Left lung (tissue), 10 donors: ENCODE measurements around the gene MSANTD1. TPM values are rescaled to one million over a fixed set of nuclear protein-coding genes. Genes with fewer than 3 reads are reported as not detected.

ENCODE experiments used
- ATAC-seq: fragments of 200-7000 bp; cut with Tn5 transposase; one replicate; pipeline ENCODE4 v1.9.1; 2020; ENCODE audit warnings: moderate library complexity
- DNase-seq, 4 donors: peaks; one replicate each; pipeline ENCODE4 v3.0.0-alpha.2; 2013 to 2020
- H3K27ac ChIP-seq, 2 donors: fragments of 200-600 bp; sonication (generic) in 1 of 2; one replicate each; pipeline versions ENCODE4 v1.5.0 to v1.8.0; 2020 to 2021
- H3K27me3 ChIP-seq, 2 donors: fragments of 200-600 bp; sonication (generic) in 1 of 2; one replicate each; pipeline versions ENCODE4 v1.5.0 to v1.8.0; 2020 to 2021
- H3K36me3 ChIP-seq, 2 donors: fragments of 200-600 bp; sonication (generic) in 1 of 2; one replicate each; pipeline versions ENCODE4 v1.5.0 to v1.8.0; 2020 to 2021
- H3K4me1 ChIP-seq, 2 donors: fragments of 200-600 bp; one replicate each; pipeline ENCODE4 v1.8.0; 2021
- H3K4me3 ChIP-seq, 2 donors: fragments of 200-600 bp; sonication (generic) in 1 of 2; one replicate each; pipeline versions ENCODE4 v1.5.0 to v1.8.0; 2020 to 2021; ENCODE audit warnings: mild to moderate bottlenecking in 1 of 2
- H3K9me3 ChIP-seq, 2 donors: fragments of 200-600 bp; sonication (generic) in 1 of 2; one replicate each; pipeline versions ENCODE4 v1.5.0 to v1.8.0; 2020 to 2021
- CTCF ChIP-seq, 2 donors: fragments of 200-600 bp; sonication (generic) in 1 of 2; IDR thresholded peaks; one replicate each; pipeline versions ENCODE4 v1.5.0 to v1.8.0; 2021; ENCODE audit warnings: antibody characterized with exemption in 2 of 2
- intact Hi-C, 2 donors: fragments of 100-400 bp; cut with DNase I; formaldehyde crosslinking; loops; one replicate each; pipeline versions ENCODE4 v1.11.2 to v1.14.2; 2022
- polyA plus RNA-seq, 6 donors: library from polyadenylated mRNA; unstranded; fragments of 120-200 nt; gene quantifications; one replicate each; pipeline ENCODE4 v1.2.1, GENCODE V29; 2013; ENCODE audit not compliant: insufficient read length in 6 of 6
- total RNA-seq, 2 donors: library from RNA; stranded (reverse); fragmentation: NEBNext Ultra II Directional; extraction: Animal tissue kit (Norgen Biotek cat#: 25700); gene quantifications; one replicate each; pipeline ENCODE4 v1.2.1, GENCODE V29; 2021
- donor health status: DM: no; HTN: yes; CAD: no.
- donor health status: DM: no; HTN: no; CAD: no.

Gene MSANTD1
- total and polyA plus RNA-seq, 8 donors = 0.54 to 1.4 (median 1.0) TPM

GRCh38 chr4:3257103-3257555 is 8.2 kb downstream of the MSANTD1 start:
- H3K27ac ChIP-seq = no peak overlapping the region
- ATAC-seq (no peak), DNase-seq (peak in 2 of 4 donors; percentile 37 to 53)
- no peaks in the 10 kb centered on the region for H3K4me1 ChIP-seq
- no peaks in the 10 kb centered on the region for H3K27me3 ChIP-seq
- intact Hi-C loops = no loop called here
- H3K4me3 ChIP-seq = no peak overlapping the region
- H3K9me3 ChIP-seq = no peaks in the 10 kb centered on the region
- TF ChIP-seq CTCF (IDR thresholded peaks at IDR 0.05) = no peak
- peaks cover 0 to 10% of the 10 kb centered on the region in 2 donors for H3K36me3 ChIP-seq

- TF ChIP-seq CTCF (IDR thresholded peaks at IDR 0.05) = no peak
- ATAC-seq = peak; percentile 55
- Histone ChIP-seq H3K27me3 (no peaks in the 10 kb centered on the region), H3K36me3 (peaks cover 0 to 10% of the 10 kb centered on the region in 2 donors), H3K9me3 (no peaks in the 10 kb centered on the region), H3K4me1 (no peaks in the 10 kb centered on the region), H3K4me3 (no peak overlapping the region), H3K27ac (no peak overlapping the region)
- intact Hi-C loops = no loop called here
- DNase-seq = peak in 2 of 4 donors; percentile 33 to 50
These were observed 8.9 kb downstream of the MSANTD1 start for GRCh38 chr4:3257556-3258482.

GRCh38 chr4:3261411-3262207 is 12.7 kb downstream of the MSANTD1 start:
- H3K4me3 ChIP-seq = no peak overlapping the region
- no peak overlapping the region for H3K27ac ChIP-seq
- intact Hi-C loops = no loop called here
- H3K4me1 ChIP-seq = no peaks in the 10 kb centered on the region
- no peaks in the 10 kb centered on the region for H3K36me3 ChIP-seq
- no peaks in the 10 kb centered on the region for H3K27me3 ChIP-seq
- peak in 1 of 4 donors; percentile 62 for DNase-seq
- TF ChIP-seq CTCF (IDR thresholded peaks at IDR 0.05) = no peak
- H3K9me3 ChIP-seq = no peaks in the 10 kb centered on the region
- ATAC-seq = no peak

- H3K4me1 ChIP-seq = no peaks in the 10 kb centered on the region
- H3K9me3 ChIP-seq = no peaks in the 10 kb centered on the region
- ATAC-seq (no peak), DNase-seq (peak in 1 of 4 donors; percentile 72)
- H3K36me3 ChIP-seq = no peaks in the 10 kb centered on the region
- H3K27me3 ChIP-seq = no peaks in the 10 kb centered on the region
- H3K27ac ChIP-seq = no peak overlapping the region
- intact Hi-C loops = no loop called here
- no peak for TF ChIP-seq CTCF (IDR thresholded peaks at IDR 0.05)
- no peak overlapping the region for H3K4me3 ChIP-seq
These were observed 13.5 kb downstream of the MSANTD1 start for GRCh38 chr4:3262208-3263052.
